Activated CD4-positive, alpha-beta T cell treated with anti-CD3 and anti-CD28 coated beads, Interleukin-2, Interleukin-4, amounts not matched to agents 100 ng/mL and 50 ng/mL, durations not matched to agents 16 hours and 8 hours (primary cell): ENCODE measurements around the gene SPN.
"Not testable (repeated sequence)": the region's sequence is repeated elsewhere in the genome, so short reads cannot be mapped to it uniquely, and the experiment has no call there.

Experiments used
- DNase-seq: peaks from one replicate; pipeline ENCODE4 v3.0.0-alpha.2; 2020; ENCODE audit warnings: low spot score

Gene SPN

GRCh38 chr16:29676989-29677785 is 14.1 kb downstream of the SPN start:
- DNase-seq = no peak

GRCh38 chr16:29678691-29679267 is 15.7 kb downstream of the SPN start, which contains the start of gene QPRT:
Gene QPRT, plus strand, starts transcription at chr16:29679180. Its CDS starts 18 bp downstream, at chr16:29679198.
- no peak for DNase-seq

GRCh38 chr16:29680180-29680598 is 17.1 kb downstream of the SPN start:
- no peak for DNase-seq

GRCh38 chr16:29683543-29684090 is 20.6 kb downstream of the SPN start:
- DNase-seq = no peak

- no peak for DNase-seq
Observed at GRCh38 chr16:29684679-29685078, 21.6 kb downstream of the SPN start.

GRCh38 chr16:29686740-29687332 is 23.8 kb downstream of the SPN start:
- DNase-seq = no peak

- DNase-seq = no peak
Observed at GRCh38 chr16:29687755-29688154, 24.7 kb downstream of the SPN start.

- no peak for DNase-seq
Observed at GRCh38 chr16:29688172-29688571, 25.1 kb downstream of the SPN start.

- not testable (repeated sequence) for DNase-seq
Observed at GRCh38 chr16:29689490-29690351, 26.7 kb downstream of the SPN start.

GRCh38 chr16:29692606-29693005 is 29.6 kb downstream of the SPN start:
- not testable (repeated sequence) for DNase-seq

- DNase-seq = no peak
Observed at GRCh38 chr16:29694384-29695195, 31.5 kb downstream of the SPN start.

GRCh38 chr16:29695675-29696074 is 32.6 kb downstream of the SPN start:
- DNase-seq = not testable (repeated sequence)

- no peak for DNase-seq
Observed at GRCh38 chr16:29696881-29697331, 33.9 kb downstream of the SPN start.

GRCh38 chr16:29697391-29697790 is 34.3 kb downstream of the SPN start:
- no peak for DNase-seq

GRCh38 chr16:29698042-29698441 is 35.0 kb downstream of the SPN start:
- no peak for DNase-seq

- DNase-seq = no peak
Observed at GRCh38 chr16:29698484-29699323, 35.7 kb downstream of the SPN start.

GRCh38 chr16:29699324-29700219 is 36.5 kb downstream of the SPN start:
- no peak for DNase-seq

GRCh38 chr16:29700253-29700987 is 37.4 kb downstream of the SPN start:
- DNase-seq = peak; percentile 78
